Central memory CD8-positive, alpha-beta T cell (primary cell): ENCODE results near the gene MARK2.
A peak's percentile ranks its signal among the peaks of the same experiment; 100 is the strongest.
"Not testable (repeated sequence)": the region's sequence is repeated elsewhere in the genome, so short reads cannot be mapped to it uniquely, and the experiment has no call there.

Experiments
- ATAC-seq: fragments of 150-1000 bp; cut with Tn5 transposase; replicated peaks from 2 replicates; pipeline ENCODE4 v1.10.0; 2022; ENCODE audit warnings: mild to moderate bottlenecking, moderate FRiP score, moderate number of reproducible peaks; ENCODE audit not compliant: poor library complexity, severe bottlenecking; ENCODE audit errors: extremely low read depth
- DNase-seq, 2 donors: peaks; one replicate each; pipeline ENCODE4 v3.0.0; 2021; ENCODE audit warnings: low spot score in 2 of 2
- H3K27ac Mint-ChIP-seq: one replicate; pipeline ENCODE4 v1.8.0; 2022; ENCODE audit warnings: low read depth, mild to moderate bottlenecking, moderate library complexity, mixed read lengths
- H3K27me3 Mint-ChIP-seq: one replicate; pipeline ENCODE4 v1.8.0; 2022; ENCODE audit warnings: mixed read lengths
- H3K36me3 Mint-ChIP-seq: one replicate; pipeline ENCODE4 v1.8.0; 2022; ENCODE audit warnings: mild to moderate bottlenecking, moderate library complexity, mixed read lengths; ENCODE audit not compliant: insufficient read depth
- H3K4me1 Mint-ChIP-seq: one replicate; pipeline ENCODE4 v1.8.0; 2022; ENCODE audit warnings: mixed read lengths
- H3K4me3 Mint-ChIP-seq: one replicate; pipeline ENCODE4 v1.8.0; 2022; ENCODE audit warnings: mild to moderate bottlenecking, moderate library complexity, mixed read lengths
- H3K9me3 Mint-ChIP-seq: one replicate; pipeline ENCODE4 v1.8.0; 2022; ENCODE audit warnings: mixed read lengths

MARK2 gene

GRCh38 chr11:63846897-63847296 is 8.0 kb downstream of the MARK2 start:
- peaks cover 28% of the 10 kb centered on the region for H3K36me3 Mint-ChIP-seq
- no peaks in the 10 kb centered on the region for H3K9me3 Mint-ChIP-seq
- H3K27me3 Mint-ChIP-seq = no peaks in the 10 kb centered on the region
- no peak overlapping the region for H3K27ac Mint-ChIP-seq
- DNase-seq (no peak), ATAC-seq (no peak)
- H3K4me1 Mint-ChIP-seq = peaks cover 73% of the 10 kb centered on the region
- no peak overlapping the region for H3K4me3 Mint-ChIP-seq

- H3K27ac Mint-ChIP-seq = no peak overlapping the region
- H3K9me3 Mint-ChIP-seq = no peaks in the 10 kb centered on the region
- peaks cover 28% of the 10 kb centered on the region for H3K36me3 Mint-ChIP-seq
- no peak overlapping the region for H3K4me3 Mint-ChIP-seq
- ATAC-seq = no peak
- H3K4me1 Mint-ChIP-seq = peaks cover 72% of the 10 kb centered on the region
- no peak for DNase-seq
- no peaks in the 10 kb centered on the region for H3K27me3 Mint-ChIP-seq
These were observed 8.5 kb downstream of the MARK2 start for GRCh38 chr11:63847363-63847762.

GRCh38 chr11:63849691-63850090 is 10.8 kb downstream of the MARK2 start:
- no peaks in the 10 kb centered on the region for H3K27me3 Mint-ChIP-seq
- peaks cover 56% of the 10 kb centered on the region for H3K4me1 Mint-ChIP-seq
- ATAC-seq = no peak
- no peak for DNase-seq
- H3K4me3 Mint-ChIP-seq = no peak overlapping the region
- peak overlapping the region; percentile 8 for H3K27ac Mint-ChIP-seq
- H3K36me3 Mint-ChIP-seq = peaks cover 25% of the 10 kb centered on the region
- H3K9me3 Mint-ChIP-seq = no peaks in the 10 kb centered on the region

GRCh38 chr11:63850920-63851319 is 12.0 kb downstream of the MARK2 start:
- peak overlapping the region; percentile 61 for H3K4me3 Mint-ChIP-seq
- DNase-seq = no peak
- H3K4me1 Mint-ChIP-seq = peaks cover 61% of the 10 kb centered on the region
- H3K27ac Mint-ChIP-seq = peak overlapping the region; percentile 92
- H3K9me3 Mint-ChIP-seq = no peaks in the 10 kb centered on the region
- no peaks in the 10 kb centered on the region for H3K27me3 Mint-ChIP-seq
- no peak for ATAC-seq
- H3K36me3 Mint-ChIP-seq = peaks cover 22% of the 10 kb centered on the region

- Mint-ChIP-seq H3K27me3 (no peaks in the 10 kb centered on the region), H3K9me3 (no peaks in the 10 kb centered on the region), H3K4me1 (peaks cover 61% of the 10 kb centered on the region), H3K4me3 (peak overlapping the region; percentile 61), H3K27ac (peak overlapping the region; percentile 92), H3K36me3 (peaks cover 22% of the 10 kb centered on the region)
- DNase-seq = no peak
- ATAC-seq = no peak
These were observed 12.5 kb downstream of the MARK2 start for GRCh38 chr11:63851364-63851763.

GRCh38 chr11:63853476-63853875 is 14.6 kb downstream of the MARK2 start:
- H3K36me3 Mint-ChIP-seq = peaks cover 25% of the 10 kb centered on the region
- no peak overlapping the region for H3K4me3 Mint-ChIP-seq
- H3K9me3 Mint-ChIP-seq = no peaks in the 10 kb centered on the region
- H3K27me3 Mint-ChIP-seq = no peaks in the 10 kb centered on the region
- H3K4me1 Mint-ChIP-seq = peaks cover 54% of the 10 kb centered on the region
- H3K27ac Mint-ChIP-seq = no peak overlapping the region
- DNase-seq (no peak), ATAC-seq (no peak)

GRCh38 chr11:63854696-63855095 is 15.8 kb downstream of the MARK2 start:
- H3K4me1 Mint-ChIP-seq = peaks cover 51% of the 10 kb centered on the region
- DNase-seq = no peak
- H3K4me3 Mint-ChIP-seq = peak overlapping the region; percentile 20
- no peaks in the 10 kb centered on the region for H3K27me3 Mint-ChIP-seq
- peak overlapping the region; percentile 91 for H3K27ac Mint-ChIP-seq
- H3K9me3 Mint-ChIP-seq = no peaks in the 10 kb centered on the region
- ATAC-seq = no peak
- peaks cover 27% of the 10 kb centered on the region for H3K36me3 Mint-ChIP-seq

GRCh38 chr11:63855975-63856374 is 17.1 kb downstream of the MARK2 start:
- H3K27ac Mint-ChIP-seq = peak overlapping the region; percentile 91
- peak; percentile 80 for ATAC-seq
- H3K36me3 Mint-ChIP-seq = peaks cover 32% of the 10 kb centered on the region
- H3K9me3 Mint-ChIP-seq = no peaks in the 10 kb centered on the region
- peaks cover 38% of the 10 kb centered on the region for H3K4me1 Mint-ChIP-seq
- no peaks in the 10 kb centered on the region for H3K27me3 Mint-ChIP-seq
- no peak overlapping the region for H3K4me3 Mint-ChIP-seq
- no peak for DNase-seq

- Mint-ChIP-seq H3K9me3 (no peaks in the 10 kb centered on the region), H3K4me1 (peaks cover 38% of the 10 kb centered on the region), H3K27ac (peak overlapping the region; percentile 32), H3K36me3 (peaks cover 30% of the 10 kb centered on the region), H3K27me3 (no peaks in the 10 kb centered on the region), H3K4me3 (no peak overlapping the region)
- no peak for DNase-seq
- no peak for ATAC-seq
These were observed 20.0 kb downstream of the MARK2 start for GRCh38 chr11:63858628-63859550.

GRCh38 chr11:63862923-63863322 is 24.0 kb downstream of the MARK2 start:
- Mint-ChIP-seq H3K9me3 (no peaks in the 10 kb centered on the region), H3K4me3 (peak overlapping the region; percentile 30), H3K36me3 (peaks cover 23% of the 10 kb centered on the region), H3K27me3 (no peaks in the 10 kb centered on the region), H3K4me1 (peaks cover 44% of the 10 kb centered on the region), H3K27ac (peak overlapping the region; percentile 78)
- DNase-seq (no peak), ATAC-seq (no peak)

- Mint-ChIP-seq H3K36me3 (peaks cover 23% of the 10 kb centered on the region), H3K4me1 (peaks cover 49% of the 10 kb centered on the region), H3K4me3 (peak overlapping the region; percentile 30)
- not testable (repeated sequence) for H3K27ac Mint-ChIP-seq, DNase-seq, H3K27me3 Mint-ChIP-seq, H3K9me3 Mint-ChIP-seq, ATAC-seq
These were observed 24.7 kb downstream of the MARK2 start for GRCh38 chr11:63863620-63864019.

- Mint-ChIP-seq H3K9me3 (no peaks in the 10 kb centered on the region), H3K36me3 (peaks cover 13% of the 10 kb centered on the region), H3K27ac (peak overlapping the region; percentile 80), H3K27me3 (no peaks in the 10 kb centered on the region), H3K4me1 (peaks cover 70% of the 10 kb centered on the region), H3K4me3 (peak overlapping the region; percentile 61)
- ATAC-seq (peak; percentile 89), DNase-seq (peak; percentile 50 to 76)
These were observed 27.3 kb downstream of the MARK2 start for GRCh38 chr11:63866211-63866610.

GRCh38 chr11:63867511-63867910 is 28.6 kb downstream of the MARK2 start:
- no peak for ATAC-seq
- DNase-seq = no peak
- no peaks in the 10 kb centered on the region for H3K9me3 Mint-ChIP-seq
- H3K4me3 Mint-ChIP-seq = no peak overlapping the region
- H3K27ac Mint-ChIP-seq = no peak overlapping the region
- peaks cover 75% of the 10 kb centered on the region for H3K4me1 Mint-ChIP-seq
- H3K36me3 Mint-ChIP-seq = peaks cover 13% of the 10 kb centered on the region
- no peaks in the 10 kb centered on the region for H3K27me3 Mint-ChIP-seq
